GM12875 (cell line): ENCODE data around the gene SLC20A1.
"Not testable (repeated sequence)": the region's sequence is repeated elsewhere in the genome, so short reads cannot be mapped to it uniquely, and the experiment has no call there.

Experiments used
- H3K4me3 ChIP-seq: one replicate; pipeline ENCODE4 v1.5.1; 2011; ENCODE audit warnings: low read depth, low read length, control low read depth
- TF ChIP-seq, protein P1 (sequence below): IDR thresholded peaks from 2 replicates; pipeline ENCODE4 v1.5.1; 2011; ENCODE audit warnings: low read depth, mild to moderate bottlenecking, control low read depth, inconsistent platforms, low read length, moderate library complexity, borderline replicate concordance; ENCODE audit not compliant: insufficient read depth

The SLC20A1 gene

GRCh38 chr2:112604952-112605351 lies 40.8 kb upstream of the SLC20A1 start:
- TF ChIP-seq, protein P1, sequence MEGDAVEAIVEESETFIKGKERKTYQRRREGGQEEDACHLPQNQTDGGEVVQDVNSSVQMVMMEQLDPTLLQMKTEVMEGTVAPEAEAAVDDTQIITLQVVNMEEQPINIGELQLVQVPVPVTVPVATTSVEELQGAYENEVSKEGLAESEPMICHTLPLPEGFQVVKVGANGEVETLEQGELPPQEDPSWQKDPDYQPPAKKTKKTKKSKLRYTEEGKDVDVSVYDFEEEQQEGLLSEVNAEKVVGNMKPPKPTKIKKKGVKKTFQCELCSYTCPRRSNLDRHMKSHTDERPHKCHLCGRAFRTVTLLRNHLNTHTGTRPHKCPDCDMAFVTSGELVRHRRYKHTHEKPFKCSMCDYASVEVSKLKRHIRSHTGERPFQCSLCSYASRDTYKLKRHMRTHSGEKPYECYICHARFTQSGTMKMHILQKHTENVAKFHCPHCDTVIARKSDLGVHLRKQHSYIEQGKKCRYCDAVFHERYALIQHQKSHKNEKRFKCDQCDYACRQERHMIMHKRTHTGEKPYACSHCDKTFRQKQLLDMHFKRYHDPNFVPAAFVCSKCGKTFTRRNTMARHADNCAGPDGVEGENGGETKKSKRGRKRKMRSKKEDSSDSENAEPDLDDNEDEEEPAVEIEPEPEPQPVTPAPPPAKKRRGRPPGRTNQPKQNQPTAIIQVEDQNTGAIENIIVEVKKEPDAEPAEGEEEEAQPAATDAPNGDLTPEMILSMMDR = no peak
- H3K4me3 ChIP-seq = no peak overlapping the region

GRCh38 chr2:112605926-112606325 lies 39.8 kb upstream of the SLC20A1 start:
- TF ChIP-seq, protein P1 = no peak
- H3K4me3 ChIP-seq = no peak overlapping the region

DNA sequence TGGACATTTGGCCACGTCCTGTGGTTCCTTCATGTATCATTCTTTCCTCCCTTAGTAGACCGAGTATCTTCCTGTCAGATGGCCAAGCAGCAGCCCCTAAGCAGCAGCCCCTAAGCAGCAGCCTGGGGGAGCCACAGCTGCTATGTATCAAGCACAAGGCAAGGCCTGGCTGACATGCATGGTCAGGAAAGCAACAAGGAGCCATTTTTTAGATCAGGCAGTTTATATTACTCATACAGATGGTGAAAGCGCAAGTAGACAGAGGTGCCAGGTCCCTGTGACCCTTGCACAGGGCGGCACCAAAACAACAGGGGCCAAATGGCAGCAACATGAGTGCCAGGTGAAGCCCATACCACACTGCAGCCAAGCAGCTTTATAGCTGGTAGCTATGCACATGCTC lies 39.2 kb upstream of the SLC20A1 start:
- TF ChIP-seq, protein P1 = no peak
- no peak overlapping the region for H3K4me3 ChIP-seq

- TF ChIP-seq, protein P1 = no peak
- H3K4me3 ChIP-seq = no peak overlapping the region
Observed at GRCh38 chr2:112607680-112608438, 37.9 kb upstream of the SLC20A1 start.

- H3K4me3 ChIP-seq = not testable (repeated sequence)
Observed at GRCh38 chr2:112609320-112609719, 36.4 kb upstream of the SLC20A1 start.

- not testable (repeated sequence) for H3K4me3 ChIP-seq
Observed at GRCh38 chr2:112612283-112612682, 33.5 kb upstream of the SLC20A1 start.

DNA sequence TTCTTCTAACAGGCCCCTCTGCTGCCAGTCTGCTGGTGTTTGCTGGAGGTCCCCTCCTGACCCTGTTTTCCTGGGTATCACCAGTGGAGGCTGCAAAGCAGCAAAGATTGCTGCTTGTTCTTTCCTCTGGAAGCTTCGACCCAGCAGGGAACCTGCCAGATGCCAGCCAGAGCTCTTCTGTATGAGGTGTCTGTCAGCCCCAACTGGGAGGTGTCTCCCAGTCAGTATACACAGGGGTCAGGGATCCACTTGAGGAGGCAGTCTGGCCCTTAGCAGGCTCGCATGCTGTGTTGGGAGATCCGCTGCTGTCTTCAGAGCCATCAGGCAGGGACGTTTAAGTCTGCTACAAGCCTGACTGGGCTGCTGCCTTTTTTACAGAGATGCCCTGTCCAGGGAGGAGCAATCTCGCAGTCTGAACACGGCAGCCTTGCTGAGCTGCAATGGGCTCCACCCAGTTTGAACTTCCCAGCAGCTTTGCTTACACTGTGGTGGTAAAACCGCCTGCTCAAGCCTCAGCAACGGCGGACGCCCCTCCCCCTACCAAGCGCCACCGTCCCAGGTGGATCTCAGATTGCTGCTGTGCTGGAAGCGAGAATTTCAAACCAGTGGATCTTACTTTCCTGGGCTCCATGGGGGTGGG lies 31.4 kb upstream of the SLC20A1 start:
- no peak overlapping the region for H3K4me3 ChIP-seq
- TF ChIP-seq, protein P1 = no peak

DNA sequence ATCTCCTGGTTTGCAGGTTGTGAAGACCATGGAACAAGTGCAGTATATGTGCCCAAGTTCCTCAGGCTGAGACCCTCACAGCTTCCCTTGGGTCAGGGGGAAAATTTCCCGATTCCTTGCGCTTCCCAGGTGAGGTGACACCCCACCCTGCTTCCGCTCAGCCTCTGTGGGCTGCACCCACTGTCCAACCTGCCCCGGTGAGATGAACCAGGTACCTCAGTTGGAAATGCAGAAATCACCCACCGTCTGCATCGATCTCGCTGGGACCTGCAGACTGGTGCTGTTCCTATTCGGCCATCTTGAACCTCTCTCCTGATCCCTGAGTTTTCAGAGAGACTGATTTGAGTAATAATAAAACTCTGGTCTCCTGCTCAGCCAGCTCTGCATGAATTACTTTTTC lies 30.7 kb upstream of the SLC20A1 start:
- TF ChIP-seq, protein P1 = no peak
- no peak overlapping the region for H3K4me3 ChIP-seq

GRCh38 chr2:112615798-112616197 lies 29.9 kb upstream of the SLC20A1 start:
- not testable (repeated sequence) for H3K4me3 ChIP-seq
